HepG2 (cell line): ENCODE data around the gene CYB5D1. TPM values are rescaled to one million over a fixed set of nuclear protein-coding genes. Genes with fewer than 3 reads are reported as not detected.

Experiments
- GPN1 ChIP-seq: sonication (generic); formaldehyde crosslinking; IDR thresholded peaks from 2 replicates; pipeline ENCODE4 v1.5.1; 2020; ENCODE audit warnings: missing genetic modification reagents, borderline replicate concordance
- HDAC2 ChIP-seq: sonication (generic); formaldehyde crosslinking; IDR thresholded peaks from 2 replicates; pipeline ENCODE4 v1.4.0; 2020; ENCODE audit warnings: missing genetic modification reagents
- HMGA1 ChIP-seq: sonication (generic); formaldehyde crosslinking; conservative IDR thresholded peaks from 2 replicates; pipeline ENCODE4 v1.4.0; 2020; ENCODE audit warnings: missing genetic modification reagents
- MNT ChIP-seq: fragments of 450-650 bp; IDR thresholded peaks from 2 replicates; pipeline ENCODE4 v1.6.1; 2016
- ZGPAT ChIP-seq: IDR thresholded peaks from 2 replicates; pipeline ENCODE4 v1.6.1; 2016; ENCODE audit warnings: mild to moderate bottlenecking
- ZNF275 ChIP-seq: sonication (generic); formaldehyde crosslinking; IDR thresholded peaks from 2 replicates; pipeline ENCODE4 v1.8.0; 2022; ENCODE audit warnings: missing genetic modification reagents, mild to moderate bottlenecking, inconsistent platforms, borderline replicate concordance
- ZNF609 ChIP-seq: sonication (generic); formaldehyde crosslinking; IDR thresholded peaks from 2 replicates; pipeline ENCODE4 v1.4.0; 2020; ENCODE audit warnings: mild to moderate bottlenecking, missing genetic modification reagents, borderline replicate concordance
- ZNF687 ChIP-seq: sonication (generic); formaldehyde crosslinking; IDR thresholded peaks from 2 replicates; pipeline ENCODE4 v1.5.1; 2020; ENCODE audit warnings: mild to moderate bottlenecking, missing genetic modification reagents, moderate library complexity
- ZNF780A ChIP-seq: sonication (generic); formaldehyde crosslinking; IDR thresholded peaks from 2 replicates; pipeline ENCODE4 v1.8.0; 2022; ENCODE audit warnings: mild to moderate bottlenecking, missing genetic modification reagents, moderate library complexity
- ZXDC ChIP-seq: sonication (generic); formaldehyde crosslinking; IDR thresholded peaks from 2 replicates; pipeline ENCODE4 v1.5.0; 2020; ENCODE audit warnings: mild to moderate bottlenecking, missing genetic modification reagents
- polyA plus RNA-seq, 8 experiments: library from polyadenylated mRNA; depleted of rRNA in 3 of 8; stranded (reverse) in 7 of 8; unstranded in 1 of 8; fragments of >200 nt; fragmentation: Illumina TruSeq in 4 of 8; extraction: Trizol in 4 of 8; gene quantifications; 2 replicates each; pipeline versions ENCODE4 v1.2.1 to v1.2.3, GENCODE V29; 2011 to 2016; ENCODE audit warnings: low read depth in 4 of 8, missing spikeins in 1 of 8, mixed read lengths in 1 of 8; ENCODE audit not compliant: insufficient read depth in 1 of 8
- total RNA-seq, 5 experiments: library from RNA; depleted of rRNA; stranded (reverse); fragments of >200 nt; fragmentation: Illumina TruSeq; extraction: Trizol; gene quantifications; 2 replicates each; pipeline ENCODE4 v1.2.3, GENCODE V29; 2016; ENCODE audit warnings: low read depth in 1 of 5

The CYB5D1 gene
- total and polyA plus RNA-seq, 2 of the 13 experiments (the other 11 are each of a cell fraction or from before 2014, with no cell fraction given): 8.9 to 17.0 TPM

- TF ChIP-seq ZNF687 (CRISPR knock-in tag) (peak; percentile 64), MNT (no peak; the same call in 1 of the 2 replicates), GPN1 (CRISPR knock-in tag) (no peak), HDAC2 (CRISPR knock-in tag) (peak; percentile 22), HMGA1 (CRISPR knock-in tag) (no peak), ZNF780A (CRISPR knock-in tag) (0 out of 2 replicates have a peak, but pooled peaks have one; percentile 19), ZNF609 (CRISPR knock-in tag) (no peak), ZXDC (no peak), ZNF275 (no peak), ZGPAT (CRISPR knock-in tag) (0 out of 2 replicates have a peak, but pooled peaks have one; percentile 42)
These were observed 13.3 kb upstream of the CYB5D1 start (continued) for GRCh38 chr17:7844292-7845154.
